ENCODE measurements around the gene CFAP210.
"Not testable (repeated sequence)": the region's sequence is repeated elsewhere in the genome, so short reads cannot be mapped to it uniquely, and the experiment has no call there.

CFAP210 gene

GRCh38 chr2:169620509-169620908 is 73.7 kb downstream of the CFAP210 start:
- DNase-seq (ENCODE audit: low spot score): no peak
- no peak for TF ChIP-seq CTCF (IDR thresholded peaks at IDR 0.05; ENCODE audit: extremely low read depth, missing control alignments)

DNA sequence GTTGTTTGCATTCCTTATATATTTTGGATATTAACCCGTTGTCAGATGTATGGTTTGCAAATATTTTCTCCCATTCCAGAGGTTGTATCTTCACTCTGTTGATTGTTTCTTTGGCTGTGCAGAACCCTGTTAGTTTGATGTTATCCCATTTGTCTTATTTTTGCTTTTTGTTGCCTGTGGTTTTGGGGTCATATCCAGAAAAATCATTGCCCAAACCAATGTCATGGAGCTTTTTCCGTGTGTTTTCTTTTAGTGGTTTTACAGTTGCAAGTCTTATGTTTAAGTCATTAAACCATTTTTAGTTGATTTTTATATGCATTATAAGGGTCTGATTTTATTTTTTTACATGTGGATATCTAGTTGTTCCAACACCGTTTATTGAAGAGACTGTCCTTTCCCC is 74.3 kb downstream of the CFAP210 start:
- no peak for DNase-seq (ENCODE audit: low spot score)
- no peak for TF ChIP-seq CTCF (IDR thresholded peaks at IDR 0.05; ENCODE audit: extremely low read depth, missing control alignments)

GRCh38 chr2:169615982-169616381 is 78.2 kb downstream of the CFAP210 start:
- not testable (repeated sequence) for DNase-seq (ENCODE audit: low spot score)

- DNase-seq (ENCODE audit: low spot score): no peak
- no peak for TF ChIP-seq CTCF (IDR thresholded peaks at IDR 0.05; ENCODE audit: extremely low read depth, missing control alignments)
These were observed 80.3 kb downstream of the CFAP210 start for GRCh38 chr2:169613876-169614275.

GRCh38 chr2:169609264-169609663 is 84.9 kb downstream of the CFAP210 start:
- TF ChIP-seq CTCF (IDR thresholded peaks at IDR 0.05; ENCODE audit: extremely low read depth, missing control alignments): no peak
- no peak for DNase-seq (ENCODE audit: low spot score)

- TF ChIP-seq CTCF (IDR thresholded peaks at IDR 0.05; ENCODE audit: extremely low read depth, missing control alignments): no peak
- DNase-seq (ENCODE audit: low spot score): no peak
These were observed 94.6 kb downstream of the CFAP210 start for GRCh38 chr2:169599568-169599967.

DNA sequence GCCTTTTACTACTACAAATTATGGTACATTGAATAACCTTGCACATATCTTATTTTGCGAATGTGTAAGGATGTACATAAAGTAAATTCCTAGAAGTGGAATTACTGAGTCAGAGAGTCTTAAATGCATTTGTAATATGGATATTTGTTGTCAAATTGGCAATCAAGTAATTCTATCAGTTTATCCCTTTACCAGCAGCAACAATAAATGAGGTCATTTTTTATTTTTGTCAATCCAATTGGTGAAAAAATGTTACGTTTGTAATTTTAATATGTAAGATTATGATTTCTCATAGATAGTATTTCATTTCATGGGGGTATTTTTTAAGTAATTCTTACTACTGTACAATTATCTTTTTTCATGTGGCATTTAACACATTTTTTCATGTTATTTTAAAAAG is 95.2 kb downstream of the CFAP210 start:
- DNase-seq (ENCODE audit: low spot score): no peak
- TF ChIP-seq CTCF (IDR thresholded peaks at IDR 0.05; ENCODE audit: extremely low read depth, missing control alignments): no peak

DNA sequence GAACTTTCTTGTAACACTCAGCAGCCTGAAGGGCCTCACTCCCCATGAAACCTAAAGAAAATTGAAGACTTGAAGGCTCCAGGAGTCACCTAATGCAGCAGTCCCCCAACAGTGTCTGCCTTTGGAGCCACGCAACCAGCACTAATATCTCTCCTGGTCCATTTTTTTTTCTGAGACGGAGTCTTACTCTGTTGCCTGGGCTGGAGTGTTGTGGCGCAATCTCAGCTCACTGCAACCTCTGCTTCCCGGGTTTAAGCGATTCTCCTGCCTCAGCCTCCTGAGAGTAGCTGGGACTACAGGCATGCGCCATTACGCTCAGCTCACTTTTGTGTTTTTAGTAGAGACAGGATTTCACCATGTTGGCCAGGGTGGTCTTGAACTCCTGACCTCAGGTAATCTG is 97.7 kb downstream of the CFAP210 start:
- DNase-seq (ENCODE audit: low spot score): not testable (repeated sequence)

Measured in GM20000 (cell line).